K562 (cell line): ENCODE results near the gene RING1. TPM values are rescaled to one million over a fixed set of nuclear protein-coding genes. Genes with fewer than 3 reads are reported as not detected.

Source experiments
- BMI1 ChIP-seq: fragments of 150-350 bp; IDR thresholded peaks from 2 replicates; pipeline ENCODE4 v1.6.1; 2014; ENCODE audit warnings: low read length
- BRCA1 ChIP-seq, 2 experiments: fragments of 450-650 bp in 1 of 2; sonication (generic) in 1 of 2; formaldehyde crosslinking in 1 of 2; IDR thresholded peaks; 2 replicates each; pipeline versions ENCODE4 v1.5.0 to v1.6.1; 2017 to 2020; ENCODE audit warnings: mild to moderate bottlenecking in 1 of 2, missing genetic modification reagents in 1 of 2
- DACH1 ChIP-seq: fragments of 450-650 bp; IDR thresholded peaks from 2 replicates; pipeline ENCODE4 v1.6.1; 2018; ENCODE audit not compliant: partially characterized antibody
- DDX20 ChIP-seq: fragments of 450-650 bp; IDR thresholded peaks from 2 replicates; pipeline ENCODE4 v1.6.1; 2016; ENCODE audit warnings: missing genetic modification characterization, low read depth, mild to moderate bottlenecking, missing compliant biosample characterization, moderate library complexity
- E2F3 ChIP-seq: fragments of 250-450 bp; sonication (Bioruptor Pico); IDR thresholded peaks from 2 replicates; pipeline ENCODE4 v1.4.0; 2020; ENCODE audit warnings: mild to moderate bottlenecking
- EP300 ChIP-seq: IDR thresholded peaks from 2 replicates; pipeline ENCODE4 v1.6.1; 2012; ENCODE audit warnings: low read length, improper control_type of control experiment
- EP400 ChIP-seq: fragments of 450-650 bp; IDR thresholded peaks from 2 replicates; pipeline ENCODE4 v1.6.1; 2017; ENCODE audit warnings: antibody characterized with exemption, mild to moderate bottlenecking, moderate library complexity
- FOXA3 ChIP-seq, 2 experiments: fragments of 450-650 bp in 1 of 2; sonication (generic) in 1 of 2; formaldehyde crosslinking; IDR thresholded peaks in 1 of 2; conservative IDR thresholded peaks in 1 of 2; 2 replicates each; pipeline versions ENCODE4 v1.4.0 to v1.8.0; 2020 to 2022; ENCODE audit warnings: mild to moderate bottlenecking in 2 of 2, missing genetic modification reagents in 1 of 2
- GABPA ChIP-seq: fragments of 200-800 bp; sonication (Bioruptor generic); conservative IDR thresholded peaks from 2 replicates; pipeline ENCODE4 v1.6.1; 2016; ENCODE audit warnings: low read depth, missing genetic modification characterization, missing compliant biosample characterization
- HOXB6 ChIP-seq: fragments of 250-450 bp; sonication (Bioruptor Pico); IDR thresholded peaks from 2 replicates; pipeline ENCODE4 v1.5.1; 2022; ENCODE audit warnings: mild to moderate bottlenecking, borderline replicate concordance
- KLF6 ChIP-seq: fragments of 250-450 bp; sonication (Bioruptor Pico); IDR thresholded peaks from 2 replicates; pipeline ENCODE4 v1.4.0; 2020; ENCODE audit warnings: mild to moderate bottlenecking, moderate library complexity, borderline replicate concordance
- LEF1 ChIP-seq: fragments of 450-650 bp; IDR thresholded peaks from 2 replicates; pipeline ENCODE4 v1.6.1; 2016; ENCODE audit warnings: mild to moderate bottlenecking
- NFXL1 ChIP-seq: fragments of 450-650 bp; formaldehyde crosslinking; IDR thresholded peaks from 2 replicates; pipeline ENCODE4 v1.4.0; 2021; ENCODE audit warnings: mild to moderate bottlenecking
- POLR2AphosphoS5 ChIP-seq: IDR thresholded peaks from 2 replicates; pipeline ENCODE4 v1.6.1; 2011; ENCODE audit warnings: mild to moderate bottlenecking, low read depth, low read length, moderate library complexity; ENCODE audit not compliant: control insufficient read depth, insufficient read depth
- RBM39 ChIP-seq: fragments of 200-400 bp; formaldehyde crosslinking; optimal IDR thresholded peaks from 2 replicates; pipeline ENCODE3; 2018; ENCODE audit warnings: low read depth, low read length
- TEAD1 ChIP-seq, 2 experiments: fragments of 450-650 bp in 1 of 2; sonication (generic) in 1 of 2; formaldehyde crosslinking; IDR thresholded peaks; 2 replicates each; pipeline versions ENCODE4 v1.4.0 to v1.8.0; 2020 to 2022; ENCODE audit warnings: mild to moderate bottlenecking in 2 of 2, missing genetic modification reagents in 1 of 2
- THRAP3 ChIP-seq: fragments of 450-650 bp; IDR thresholded peaks from 2 replicates; pipeline ENCODE4 v1.6.1; 2016; ENCODE audit warnings: mild to moderate bottlenecking, inconsistent platforms, borderline replicate concordance
- U2AF2 ChIP-seq: fragments of 200-400 bp; formaldehyde crosslinking; optimal IDR thresholded peaks from 2 replicates; pipeline ENCODE3; 2017; ENCODE audit warnings: low read depth, mild to moderate bottlenecking, low read length
- WHSC1 ChIP-seq: IDR thresholded peaks from one replicate; pipeline ENCODE4 v1.6.1; 2012; ENCODE audit warnings: low read length, control low read depth, inconsistent platforms
- ZC3H4 ChIP-seq: sonication (generic); formaldehyde crosslinking; IDR thresholded peaks from 2 replicates; pipeline ENCODE4 v1.9.0; 2021; ENCODE audit warnings: missing genetic modification reagents, borderline replicate concordance
- ZC3H8 ChIP-seq: fragments of 450-650 bp; IDR thresholded peaks from 2 replicates; pipeline ENCODE4 v1.6.1; 2017
- ZNF354B ChIP-seq: fragments of 250-450 bp; sonication (Bioruptor Pico); IDR thresholded peaks from 2 replicates; pipeline ENCODE4 v1.4.0; 2020
- ZNF444 ChIP-seq: fragments of 250-450 bp; sonication (Bioruptor Pico); IDR thresholded peaks from 2 replicates; pipeline ENCODE4 v1.4.0; 2020; ENCODE audit warnings: mild to moderate bottlenecking, moderate library complexity
- ZNF507 ChIP-seq: conservative IDR thresholded peaks from 2 replicates; pipeline ENCODE4 v1.6.1; 2017; ENCODE audit warnings: missing genetic modification characterization, missing compliant biosample characterization
- polyA plus RNA-seq, 8 experiments: library from polyadenylated mRNA; depleted of rRNA in 4 of 8; stranded (reverse) in 5 of 8; unstranded in 3 of 8; fragments of >200 nt; fragmentation: Nextera tagmentation in 2 of 8; fragmentation: Illumina TruSeq in 1 of 8; extraction: Ambion mirVana in 2 of 8; extraction: Trizol in 1 of 8; gene quantifications; 2 replicates each; pipeline versions ENCODE4 v1.2.1 to v1.2.3, GENCODE V29; 2011 to 2014; ENCODE audit warnings: inconsistent platforms in 1 of 8, missing spikeins in 1 of 8
- total RNA-seq, 7 experiments: library from RNA; depleted of rRNA in 6 of 7; stranded (reverse); fragments of >200 nt in 6 of 7; fragmentation: Illumina TruSeq in 2 of 7; extraction: Trizol in 2 of 7; gene quantifications; 2 replicates each; pipeline versions ENCODE4 v1.2.1 to v1.2.3, GENCODE V29; 2011 to 2021; ENCODE audit warnings: low replicate concordance in 1 of 7
- TF ChIP-seq, protein P1 (sequence below), 2 experiments: fragments of 450-650 bp in 1 of 2; sonication (generic) in 1 of 2; formaldehyde crosslinking; conservative IDR thresholded peaks; 2 replicates each; pipeline versions ENCODE4 v1.4.0 to v1.8.1; 2020 to 2022; ENCODE audit warnings: mild to moderate bottlenecking in 1 of 2, missing genetic modification reagents in 1 of 2
- TF ChIP-seq, protein P2 (sequence below), 3 experiments: fragments of 200-800 bp in 1 of 3; fragments of 250-450 bp in 1 of 3; fragments of 450-650 bp in 1 of 3; sonication (Bioruptor Pico) in 1 of 3; sonication (Bioruptor generic) in 1 of 3; formaldehyde crosslinking in 1 of 3; IDR thresholded peaks; 2 replicates each; pipeline versions ENCODE4 v1.6.1 to v1.8.0; 2016 to 2022; ENCODE audit warnings: mild to moderate bottlenecking in 2 of 3, missing genetic modification characterization in 2 of 3, missing compliant biosample characterization in 1 of 3, moderate library complexity in 1 of 3

The RING1 gene
- total and polyA plus RNA-seq, 9 of the 15 experiments (the other 6 are each of a cell fraction or from before 2014, with no cell fraction given): 4.2 to 59.1 (median 36.9) TPM

DNA sequence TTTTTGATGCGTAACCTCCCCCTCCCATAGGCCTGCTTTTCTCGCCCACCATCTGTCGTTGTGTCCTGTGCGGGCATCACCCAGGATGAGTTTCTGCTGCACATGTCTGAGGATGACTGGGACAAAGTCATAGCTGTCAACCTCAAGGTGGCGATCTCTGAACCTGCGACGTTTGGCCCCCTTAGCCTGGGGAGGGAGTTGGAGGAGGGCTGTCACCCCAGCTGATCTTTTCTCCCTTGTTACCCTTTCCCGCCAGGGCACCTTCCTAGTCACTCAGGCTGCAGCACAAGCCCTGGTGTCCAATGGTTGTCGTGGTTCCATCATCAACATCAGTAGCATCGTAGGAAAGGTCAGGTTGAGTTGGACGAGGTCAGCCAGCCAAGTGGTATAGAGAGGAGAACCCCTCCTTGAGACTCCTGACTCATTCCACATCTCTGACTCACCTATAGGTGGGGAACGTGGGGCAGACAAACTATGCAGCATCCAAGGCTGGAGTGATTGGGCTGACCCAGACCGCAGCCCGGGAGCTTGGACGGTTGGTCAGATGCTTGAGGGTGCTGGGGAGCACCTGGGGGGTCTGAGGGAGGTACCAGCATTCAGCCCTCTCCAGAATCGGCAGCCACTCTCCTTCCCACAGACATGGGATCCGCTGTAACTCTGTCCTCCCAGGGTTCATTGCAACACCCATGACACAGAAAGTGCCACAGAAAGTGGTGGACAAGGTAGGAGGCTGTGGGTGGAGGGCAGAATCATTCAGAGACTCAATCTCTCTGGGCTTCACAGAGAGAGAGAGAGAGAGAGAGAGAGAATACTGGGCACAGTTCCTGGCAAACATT, 2.9 kb upstream of the RING1 start (continued):
- TF ChIP-seq THRAP3 (no peak), E2F3 (no peak), ZNF444 (CRISPR knock-in tag) (no peak), DDX20 (tag) (no peak), WHSC1 (no peak), BMI1 (no peak), DACH1 (peak; percentile 36), EP300 (no peak), HOXB6 (CRISPR knock-in tag) (no peak), KLF6 (CRISPR knock-in tag) (no peak), ZNF507 (no peak), POLR2AphosphoS5 (peak; percentile 32; the same call in 1 of the 2 replicates), GABPA (tag) (no peak), EP400 (peak; percentile 14; the same call in 1 of the 2 replicates), ZNF354B (CRISPR knock-in tag) (no peak), BRCA1 (IDR thresholded peaks at IDR 0.05) (no peak), BRCA1 (CRISPR knock-in tag; IDR thresholded peaks at IDR 0.05) (no peak), NFXL1 (no peak), U2AF2 (no peak), LEF1 (no peak), RBM39 (no peak), TEAD1 (CRISPR knock-in tag; IDR thresholded peaks at IDR 0.05) (peak in 1 of 2 experiments; percentile 37; a peak in 1 of 4 replicates), ZC3H4 (CRISPR knock-in tag) (no peak), ZC3H8 (no peak), FOXA3 (CRISPR knock-in tag; conservative IDR thresholded peaks at IDR 0.05 in 1 of 2, IDR thresholded peaks at IDR 0.05 in 1 of 2) (no peak)
- TF ChIP-seq, protein P1, sequence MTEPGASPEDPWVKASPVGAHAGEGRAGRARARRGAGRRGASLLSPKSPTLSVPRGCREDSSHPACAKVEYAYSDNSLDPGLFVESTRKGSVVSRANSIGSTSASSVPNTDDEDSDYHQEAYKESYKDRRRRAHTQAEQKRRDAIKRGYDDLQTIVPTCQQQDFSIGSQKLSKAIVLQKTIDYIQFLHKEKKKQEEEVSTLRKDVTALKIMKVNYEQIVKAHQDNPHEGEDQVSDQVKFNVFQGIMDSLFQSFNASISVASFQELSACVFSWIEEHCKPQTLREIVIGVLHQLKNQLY (CRISPR knock-in tag; conservative IDR thresholded peaks at IDR 0.05): 0 out of 4 replicates have a peak, but pooled peaks of 1 of the 2 experiments have one; percentile 10
- TF ChIP-seq, protein P2, sequence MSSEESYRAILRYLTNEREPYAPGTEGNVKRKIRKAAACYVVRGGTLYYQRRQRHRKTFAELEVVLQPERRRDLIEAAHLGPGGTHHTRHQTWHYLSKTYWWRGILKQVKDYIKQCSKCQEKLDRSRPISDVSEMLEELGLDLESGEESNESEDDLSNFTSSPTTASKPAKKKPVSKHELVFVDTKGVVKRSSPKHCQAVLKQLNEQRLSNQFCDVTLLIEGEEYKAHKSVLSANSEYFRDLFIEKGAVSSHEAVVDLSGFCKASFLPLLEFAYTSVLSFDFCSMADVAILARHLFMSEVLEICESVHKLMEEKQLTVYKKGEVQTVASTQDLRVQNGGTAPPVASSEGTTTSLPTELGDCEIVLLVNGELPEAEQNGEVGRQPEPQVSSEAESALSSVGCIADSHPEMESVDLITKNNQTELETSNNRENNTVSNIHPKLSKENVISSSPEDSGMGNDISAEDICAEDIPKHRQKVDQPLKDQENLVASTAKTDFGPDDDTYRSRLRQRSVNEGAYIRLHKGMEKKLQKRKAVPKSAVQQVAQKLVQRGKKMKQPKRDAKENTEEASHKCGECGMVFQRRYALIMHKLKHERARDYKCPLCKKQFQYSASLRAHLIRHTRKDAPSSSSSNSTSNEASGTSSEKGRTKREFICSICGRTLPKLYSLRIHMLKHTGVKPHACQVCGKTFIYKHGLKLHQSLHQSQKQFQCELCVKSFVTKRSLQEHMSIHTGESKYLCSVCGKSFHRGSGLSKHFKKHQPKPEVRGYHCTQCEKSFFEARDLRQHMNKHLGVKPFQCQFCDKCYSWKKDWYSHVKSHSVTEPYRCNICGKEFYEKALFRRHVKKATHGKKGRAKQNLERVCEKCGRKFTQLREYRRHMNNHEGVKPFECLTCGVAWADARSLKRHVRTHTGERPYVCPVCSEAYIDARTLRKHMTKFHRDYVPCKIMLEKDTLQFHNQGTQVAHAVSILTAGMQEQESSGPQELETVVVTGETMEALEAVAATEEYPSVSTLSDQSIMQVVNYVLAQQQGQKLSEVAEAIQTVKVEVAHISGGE (CRISPR knock-in tag; IDR thresholded peaks at IDR 0.05): no peak
